Mesenchymal stem cell (in vitro differentiated cells and primary cell): ENCODE data around the gene TECPR2.

Experiments used
- DNase-seq: peaks from one replicate; pipeline ENCODE4 v3.0.0-alpha.2; 2013
- H2AFZ ChIP-seq: one replicate; pipeline ENCODE4 v1.6.1; 2013; ENCODE audit warnings: low read depth, mild to moderate bottlenecking, control low read depth, inconsistent platforms, low read length, moderate library complexity
- H2AK5ac ChIP-seq: 2 replicates; pipeline ENCODE4 v1.6.1; 2013; ENCODE audit warnings: low read length, moderate library complexity, mild to moderate bottlenecking, inconsistent platforms; ENCODE audit not compliant: severe bottlenecking
- H2BK120ac ChIP-seq: one replicate; pipeline ENCODE4 v1.6.1; 2013; ENCODE audit warnings: low read depth, mild to moderate bottlenecking, inconsistent platforms, low read length, moderate library complexity
- H2BK12ac ChIP-seq, 2 experiments: one replicate each; pipeline ENCODE4 v1.6.1; 2013; ENCODE audit warnings: inconsistent platforms in 2 of 2, low read length in 2 of 2, mild to moderate bottlenecking in 2 of 2, moderate library complexity in 2 of 2, control low read depth in 1 of 2
- H2BK15ac ChIP-seq: one replicate; pipeline ENCODE4 v1.6.1; 2013; ENCODE audit warnings: mild to moderate bottlenecking, low read depth, inconsistent platforms; ENCODE audit not compliant: poor library complexity, severe bottlenecking
- H2BK5ac ChIP-seq: 2 replicates; pipeline ENCODE4 v1.6.1; 2013; ENCODE audit warnings: low read depth, mild to moderate bottlenecking, low read length, control low read depth, inconsistent platforms; ENCODE audit not compliant: poor library complexity, severe bottlenecking
- H3K14ac ChIP-seq, 2 experiments: one replicate each; pipeline ENCODE4 v1.6.1; 2013; ENCODE audit warnings: inconsistent platforms in 2 of 2, low read length in 2 of 2, control low read depth in 1 of 2, mild to moderate bottlenecking in 1 of 2, moderate library complexity in 1 of 2
- H3K18ac ChIP-seq, 2 experiments: one replicate each; pipeline ENCODE4 v1.6.1; 2013; ENCODE audit warnings: inconsistent platforms in 2 of 2, low read length in 2 of 2, control low read depth in 1 of 2, low read depth in 1 of 2, mild to moderate bottlenecking in 1 of 2
- H3K23ac ChIP-seq, 2 experiments: one replicate each; pipeline ENCODE4 v1.6.1; 2013; ENCODE audit warnings: inconsistent platforms in 2 of 2, low read length in 2 of 2, mild to moderate bottlenecking in 2 of 2, moderate library complexity in 2 of 2, control low read depth in 1 of 2
- H3K27ac ChIP-seq: 2 replicates; pipeline ENCODE4 v1.5.1; 2013; ENCODE audit warnings: mild to moderate bottlenecking, moderate library complexity, low read length, control low read depth, inconsistent platforms; ENCODE audit not compliant: poor library complexity, severe bottlenecking
- H3K27me3 ChIP-seq, 2 experiments: 2 replicates each; pipeline versions ENCODE4 v1.6.1 to v1.7.0; 2013; ENCODE audit warnings: low read length in 2 of 2, mild to moderate bottlenecking in 2 of 2, moderate library complexity in 2 of 2, control low read depth in 1 of 2, inconsistent platforms in 1 of 2; ENCODE audit not compliant: control insufficient read depth in 1 of 2, insufficient read depth in 1 of 2
- H3K36me3 ChIP-seq, 2 experiments: 2 replicates each; pipeline versions ENCODE4 v1.6.1 to v1.7.0; 2013; ENCODE audit warnings: low read length in 2 of 2, control low read depth in 1 of 2, inconsistent platforms in 1 of 2, low read depth in 1 of 2, mild to moderate bottlenecking in 1 of 2; ENCODE audit not compliant: insufficient read depth in 2 of 2, control insufficient read depth in 1 of 2
- H3K4ac ChIP-seq, 2 experiments: one replicate each; pipeline ENCODE4 v1.6.1; 2013; ENCODE audit warnings: inconsistent platforms in 2 of 2, low read length in 2 of 2, mild to moderate bottlenecking in 2 of 2, moderate library complexity in 2 of 2, control low read depth in 1 of 2, low read depth in 1 of 2
- H3K4me1 ChIP-seq: 2 replicates; pipeline ENCODE4 v1.6.1; 2013; ENCODE audit warnings: low read depth, low read length, control low read depth; ENCODE audit not compliant: control insufficient read depth, insufficient read depth
- H3K4me2 ChIP-seq: 2 replicates; pipeline ENCODE4 v1.6.1; 2013; ENCODE audit warnings: low read length, mild to moderate bottlenecking, inconsistent platforms; ENCODE audit not compliant: poor library complexity, severe bottlenecking
- H3K4me3 ChIP-seq, 2 experiments: 2 replicates each; pipeline versions ENCODE4 v1.5.1 to v1.7.0; 2013; ENCODE audit warnings: low read length in 2 of 2, mild to moderate bottlenecking in 2 of 2, control low read depth in 1 of 2, low read depth in 1 of 2; ENCODE audit not compliant: insufficient read depth in 1 of 2
- H3K79me1 ChIP-seq: replicated peaks from 2 replicates; pipeline ENCODE4 v1.6.1; 2013; ENCODE audit warnings: mild to moderate bottlenecking, control low read depth, low read length, inconsistent platforms; ENCODE audit not compliant: poor library complexity, severe bottlenecking
- H3K9ac ChIP-seq: 2 replicates; pipeline ENCODE4 v1.7.0; 2013; ENCODE audit warnings: mild to moderate bottlenecking, low read length, moderate library complexity
- H3K9me3 ChIP-seq: 2 replicates; pipeline ENCODE4 v1.7.0; 2013; ENCODE audit warnings: mild to moderate bottlenecking, low read length; ENCODE audit not compliant: control insufficient read depth
- H4K8ac ChIP-seq: one replicate; pipeline ENCODE4 v1.6.1; 2013; ENCODE audit warnings: inconsistent platforms, mild to moderate bottlenecking, low read length, moderate library complexity
- H4K91ac ChIP-seq: one replicate; pipeline ENCODE4 v1.6.1; 2013; ENCODE audit warnings: mild to moderate bottlenecking, low read length, inconsistent platforms
- WGBS: methylation state at CpG from one replicate; pipeline ENCODE4 v1.1.7; 2013; ENCODE audit warnings: mixed read lengths; 5-methylcytosine and 5-hydroxymethylcytosine counted together

The TECPR2 gene

DNA sequence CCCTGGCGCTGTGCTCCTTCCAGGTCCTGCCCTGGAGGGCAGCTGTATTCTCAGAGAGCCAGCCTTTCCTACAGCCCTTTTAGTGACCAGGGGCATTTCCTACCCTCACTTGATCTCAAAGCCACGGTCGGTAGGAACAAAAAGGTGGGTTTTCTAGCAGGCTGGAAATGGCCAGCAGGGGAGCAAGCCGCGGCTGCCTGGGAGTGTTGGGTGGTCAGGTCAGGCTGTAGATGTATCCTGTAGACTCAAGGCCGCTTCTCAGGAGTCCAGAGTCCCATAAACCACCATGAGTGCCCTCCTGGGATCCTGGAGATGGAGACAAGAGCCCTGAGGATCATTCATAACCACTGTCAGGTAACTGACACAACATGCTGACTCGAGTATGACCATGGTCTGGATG is 18.7 kb upstream of the TECPR2 start:
- Histone ChIP-seq H3K4me2 (no peak overlapping the region), H3K4me3 (no peak overlapping the region), H3K14ac (no peak overlapping the region), H3K9ac (no peak overlapping the region), H2BK15ac (no peak overlapping the region), H2AFZ (no peak overlapping the region), H2AK5ac (no peak overlapping the region), H4K91ac (no peak overlapping the region), H3K79me1 (peaks cover 3% of the 10 kb centered on the region), H2BK5ac (no peak overlapping the region), H4K8ac (peak overlapping the region; percentile 28), H2BK120ac (no peak overlapping the region), H3K4me1 (no peaks in the 10 kb centered on the region), H3K9me3 (no peaks in the 10 kb centered on the region), H3K18ac (no peak overlapping the region), H3K27ac (no peak overlapping the region), H3K36me3 (peaks cover 73 to 79% of the 10 kb centered on the region in 2 experiments), H3K27me3 (no peaks in the 10 kb centered on the region), H3K23ac (no peak overlapping the region), H2BK12ac (no peak overlapping the region), H3K4ac (no peak overlapping the region)
- 98% methylated on average over 6 of the region's 7 CpGs for WGBS
- DNase-seq: no peak

DNA sequence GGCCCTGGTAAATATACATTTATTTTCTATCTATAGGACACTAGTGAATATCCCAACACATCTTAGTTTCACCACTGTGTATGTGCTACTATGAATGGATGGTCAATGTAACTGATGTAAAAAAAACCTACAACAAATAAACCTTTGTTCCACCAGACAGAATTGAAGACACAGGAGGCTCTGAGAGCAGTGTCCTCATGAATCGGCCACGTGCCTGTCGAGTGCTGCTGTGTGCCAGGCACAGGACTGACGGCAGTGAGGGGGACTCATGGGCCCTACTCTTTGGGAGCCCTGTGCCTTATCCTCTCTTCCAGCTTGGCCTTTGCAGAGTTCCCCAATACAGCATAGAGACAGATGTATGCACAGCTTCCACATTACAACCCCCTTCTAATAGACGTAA is 18.3 kb upstream of the TECPR2 start:
- H3K4me3 ChIP-seq: no peak overlapping the region
- H3K23ac ChIP-seq: no peak overlapping the region
- no peak overlapping the region for H3K4ac ChIP-seq
- peaks cover 69 to 80% of the 10 kb centered on the region in 2 experiments for H3K36me3 ChIP-seq
- no peak overlapping the region for H2BK12ac ChIP-seq
- DNase-seq: no peak
- H3K4me1 ChIP-seq: no peaks in the 10 kb centered on the region
- no peak overlapping the region for H3K18ac ChIP-seq
- no peak overlapping the region for H3K27ac ChIP-seq
- no peaks in the 10 kb centered on the region for H3K27me3 ChIP-seq
- H3K14ac ChIP-seq: no peak overlapping the region
- H2BK15ac ChIP-seq: no peak overlapping the region
- no peak overlapping the region for H3K4me2 ChIP-seq
- H2AFZ ChIP-seq: no peak overlapping the region
- H2AK5ac ChIP-seq: no peak overlapping the region
- H2BK120ac ChIP-seq: no peak overlapping the region
- peaks cover 3% of the 10 kb centered on the region for H3K79me1 ChIP-seq
- no peak overlapping the region for H4K8ac ChIP-seq
- no peak overlapping the region for H2BK5ac ChIP-seq
- WGBS: over 99% methylated on average over 5 of the region's 5 CpGs
- H4K91ac ChIP-seq: no peak overlapping the region
- H3K9ac ChIP-seq: no peak overlapping the region
- H3K9me3 ChIP-seq: no peaks in the 10 kb centered on the region

DNA sequence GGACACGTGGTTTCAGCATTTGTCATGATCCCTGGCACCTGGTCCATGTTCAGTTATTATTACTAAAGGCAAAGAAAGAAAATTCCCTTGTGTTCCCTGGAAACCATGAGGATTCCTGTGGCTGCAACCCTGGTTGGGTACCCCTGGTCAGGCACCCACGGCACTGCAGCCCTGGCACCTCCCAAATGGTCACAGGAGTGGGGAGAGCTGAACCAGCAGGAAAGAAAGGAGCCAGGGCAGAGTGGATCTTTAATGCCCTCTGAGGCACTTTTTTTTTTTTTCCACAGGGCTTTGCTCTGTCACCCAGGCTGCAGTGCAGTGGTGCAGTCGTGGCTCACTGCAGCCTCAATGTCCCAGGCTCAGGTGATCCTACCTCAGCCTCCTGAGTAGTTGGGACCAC is 17.5 kb upstream of the TECPR2 start:
- H2BK12ac ChIP-seq: no peak overlapping the region
- DNase-seq: no peak
- H3K4ac ChIP-seq: no peak overlapping the region
- no peaks in the 10 kb centered on the region for H3K4me1 ChIP-seq
- no peak overlapping the region for H3K4me2 ChIP-seq
- H2BK5ac ChIP-seq: no peak overlapping the region
- H4K91ac ChIP-seq: no peak overlapping the region
- H2BK15ac ChIP-seq: no peak overlapping the region
- peaks cover 3% of the 10 kb centered on the region for H3K79me1 ChIP-seq
- no peak overlapping the region for H3K14ac ChIP-seq
- no peaks in the 10 kb centered on the region for H3K27me3 ChIP-seq
- H2AFZ ChIP-seq: no peak overlapping the region
- no peak overlapping the region for H3K9ac ChIP-seq
- H3K36me3 ChIP-seq: peaks cover 67 to 88% of the 10 kb centered on the region in 2 experiments
- no peaks in the 10 kb centered on the region for H3K9me3 ChIP-seq
- no peak overlapping the region for H3K27ac ChIP-seq
- no peak overlapping the region for H2BK120ac ChIP-seq
- 92% methylated on average over 3 of the region's 3 CpGs for WGBS
- H2AK5ac ChIP-seq: no peak overlapping the region
- no peak overlapping the region for H3K18ac ChIP-seq
- no peak overlapping the region for H3K23ac ChIP-seq
- H4K8ac ChIP-seq: no peak overlapping the region
- H3K4me3 ChIP-seq: no peak overlapping the region

DNA sequence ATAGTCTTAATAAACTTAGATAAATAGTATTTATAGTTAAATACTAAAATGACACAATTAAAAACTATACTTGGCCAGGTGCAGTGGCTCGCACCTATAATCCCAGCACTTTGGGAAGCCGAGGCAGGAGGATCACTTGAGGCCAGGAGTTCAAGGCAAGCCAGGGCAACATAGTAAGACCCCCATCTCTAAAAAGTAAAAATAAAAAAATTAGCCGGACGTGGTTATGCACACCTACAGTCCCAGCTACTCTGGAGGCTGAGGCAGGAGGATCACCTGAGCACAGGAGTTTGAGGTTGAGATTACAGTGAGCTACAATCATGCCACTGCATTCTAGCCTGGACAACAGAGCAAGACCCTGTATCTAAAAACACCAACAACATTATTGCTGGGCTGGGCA is 16.1 kb upstream of the TECPR2 start:
- Histone ChIP-seq H3K36me3 (peaks cover 62 to 89% of the 10 kb centered on the region in 2 experiments), H3K4ac (no peak overlapping the region), H3K9me3 (no peaks in the 10 kb centered on the region), H2AFZ (no peak overlapping the region), H3K18ac (no peak overlapping the region), H3K4me1 (no peaks in the 10 kb centered on the region), H3K4me2 (no peak overlapping the region), H2AK5ac (no peak overlapping the region), H3K14ac (no peak overlapping the region), H3K4me3 (no peak overlapping the region), H3K9ac (no peak overlapping the region), H2BK12ac (no peak overlapping the region), H3K79me1 (peaks cover 2% of the 10 kb centered on the region), H2BK5ac (no peak overlapping the region), H2BK15ac (no peak overlapping the region), H2BK120ac (no peak overlapping the region), H3K27ac (no peak overlapping the region), H4K8ac (no peak overlapping the region), H3K23ac (no peak overlapping the region), H3K27me3 (no peaks in the 10 kb centered on the region), H4K91ac (no peak overlapping the region)
- WGBS: 100% methylated on average over 4 of the region's 4 CpGs
- no peak for DNase-seq
